Measurements from ENCODE around the gene NOG. TPM values are rescaled to one million over a fixed set of nuclear protein-coding genes. Genes with fewer than 3 reads are reported as not detected.

NOG gene
- polyA plus RNA-seq, 2 donors, result 0.06 to 0.24 TPM

DNA sequence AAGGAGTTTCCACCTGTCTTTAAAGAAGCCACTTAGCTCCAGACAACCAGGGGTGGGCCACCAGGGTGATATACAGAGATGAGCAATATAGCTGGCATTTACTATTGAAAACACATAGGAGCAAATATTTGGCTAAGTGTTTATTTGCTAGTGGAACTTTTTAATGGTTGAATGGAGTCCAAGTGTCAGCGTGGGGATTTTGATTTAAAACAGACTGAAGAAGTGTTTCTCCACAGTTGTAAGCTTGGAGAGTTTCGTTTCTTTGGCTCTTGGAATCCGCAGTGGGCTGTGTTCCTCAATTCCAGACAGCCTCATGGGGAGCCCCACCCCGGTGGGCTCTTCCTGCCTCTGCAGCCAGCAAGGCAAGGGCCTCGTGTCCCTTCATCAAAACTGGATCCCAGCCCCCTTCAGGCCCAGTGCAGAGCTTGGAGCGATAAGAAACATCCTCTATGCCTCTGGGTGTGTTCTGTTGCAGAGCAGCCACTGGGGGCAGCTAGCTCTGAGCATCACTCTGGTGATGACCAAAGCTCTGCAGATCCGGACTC is 36.1 kb downstream of the NOG start:
- no peak overlapping the region for H3K4me3 ChIP-seq (ENCODE audit: low read depth in 1 of 2, low read length in 2 of 2)
- H3K4me1 ChIP-seq (ENCODE audit: control insufficient read depth in 2 of 2, insufficient read depth in 2 of 2, low read length in 1 of 2), result no peaks in the 10 kb centered on the region
- no peaks in the 10 kb centered on the region for H3K27me3 ChIP-seq (ENCODE audit: control insufficient read depth in 1 of 2, insufficient read depth in 2 of 2, low read length in 2 of 2)
- no peak overlapping the region for H3K27ac ChIP-seq (ENCODE audit: low read depth in 2 of 2, low read length in 1 of 2)
- no peaks in the 10 kb centered on the region for H3K36me3 ChIP-seq (ENCODE audit: control insufficient read depth in 2 of 2, insufficient read depth in 2 of 2, low read length in 1 of 2)
- WGBS, 2 donors, result 25 to 34% methylated on average over 7 of the region's 7 CpGs
- H3K9me3 ChIP-seq (ENCODE audit: control insufficient read depth in 2 of 2, insufficient read depth in 1 of 2, low read depth in 1 of 2, low read length in 1 of 2), result no peaks in the 10 kb centered on the region

DNA sequence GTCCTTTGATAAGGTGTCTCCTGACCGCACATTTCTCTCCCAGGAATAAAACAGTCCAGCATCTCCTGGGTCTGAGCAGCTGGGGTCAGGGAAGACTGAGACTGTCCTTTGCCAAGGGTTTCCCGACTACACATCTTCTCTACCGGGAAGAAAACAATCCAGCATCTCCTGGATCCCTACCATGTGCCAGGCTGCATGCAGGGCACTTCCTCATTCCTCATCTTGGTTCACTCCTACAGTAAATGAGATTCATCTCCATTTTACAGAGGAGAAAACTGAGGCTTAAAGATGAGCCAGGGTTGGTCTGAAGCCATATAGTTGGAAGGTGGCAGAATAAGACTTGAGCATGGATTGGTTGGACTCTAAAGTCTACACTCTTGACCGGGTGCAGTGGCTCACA is 36.7 kb downstream of the NOG start:
- H3K27ac ChIP-seq (ENCODE audit: low read depth in 2 of 2, low read length in 1 of 2), result no peak overlapping the region
- no peak overlapping the region for H3K4me3 ChIP-seq (ENCODE audit: low read depth in 1 of 2, low read length in 2 of 2)
- no peaks in the 10 kb centered on the region for H3K4me1 ChIP-seq (ENCODE audit: control insufficient read depth in 2 of 2, insufficient read depth in 2 of 2, low read length in 1 of 2)
- no peaks in the 10 kb centered on the region for H3K27me3 ChIP-seq (ENCODE audit: control insufficient read depth in 1 of 2, insufficient read depth in 2 of 2, low read length in 2 of 2)
- H3K36me3 ChIP-seq (ENCODE audit: control insufficient read depth in 2 of 2, insufficient read depth in 2 of 2, low read length in 1 of 2), result no peaks in the 10 kb centered on the region
- 76 to 84% methylated on average over 4 of the region's 4 CpGs for WGBS, 2 donors
- no peaks in the 10 kb centered on the region for H3K9me3 ChIP-seq (ENCODE audit: control insufficient read depth in 2 of 2, insufficient read depth in 1 of 2, low read depth in 1 of 2, low read length in 1 of 2)

DNA sequence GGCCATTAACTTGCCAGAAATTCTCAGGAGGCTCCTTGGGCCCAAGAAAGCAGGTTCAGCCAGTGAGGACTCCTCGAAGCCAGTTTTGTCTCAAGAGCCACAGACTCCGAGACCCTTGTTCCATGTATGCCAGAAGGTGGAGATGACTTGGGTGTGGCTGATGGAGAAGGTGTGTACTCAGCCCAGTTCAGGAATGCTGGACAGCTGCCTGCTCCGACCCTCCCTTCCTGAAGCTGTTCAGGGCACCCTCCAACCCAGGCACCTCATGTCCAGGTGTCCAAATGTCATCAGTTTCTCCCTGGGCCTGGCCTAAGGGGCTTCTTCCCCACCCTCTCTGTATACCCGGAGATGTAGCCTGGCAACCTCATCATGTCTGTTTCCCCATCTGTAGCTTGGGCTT is 40.2 kb downstream of the NOG start:
- 80 to 82% methylated on average over 4 of the region's 4 CpGs for WGBS, 2 donors
- H3K27ac ChIP-seq (ENCODE audit: low read depth in 2 of 2, low read length in 1 of 2), result no peak overlapping the region
- no peaks in the 10 kb centered on the region for H3K36me3 ChIP-seq (ENCODE audit: control insufficient read depth in 2 of 2, insufficient read depth in 2 of 2, low read length in 1 of 2)
- no peaks in the 10 kb centered on the region for H3K27me3 ChIP-seq (ENCODE audit: control insufficient read depth in 1 of 2, insufficient read depth in 2 of 2, low read length in 2 of 2)
- H3K4me3 ChIP-seq (ENCODE audit: low read depth in 1 of 2, low read length in 2 of 2), result no peak overlapping the region
- H3K9me3 ChIP-seq (ENCODE audit: control insufficient read depth in 2 of 2, insufficient read depth in 1 of 2, low read depth in 1 of 2, low read length in 1 of 2), result no peaks in the 10 kb centered on the region
- no peaks in the 10 kb centered on the region for H3K4me1 ChIP-seq (ENCODE audit: control insufficient read depth in 2 of 2, insufficient read depth in 2 of 2, low read length in 1 of 2)

DNA sequence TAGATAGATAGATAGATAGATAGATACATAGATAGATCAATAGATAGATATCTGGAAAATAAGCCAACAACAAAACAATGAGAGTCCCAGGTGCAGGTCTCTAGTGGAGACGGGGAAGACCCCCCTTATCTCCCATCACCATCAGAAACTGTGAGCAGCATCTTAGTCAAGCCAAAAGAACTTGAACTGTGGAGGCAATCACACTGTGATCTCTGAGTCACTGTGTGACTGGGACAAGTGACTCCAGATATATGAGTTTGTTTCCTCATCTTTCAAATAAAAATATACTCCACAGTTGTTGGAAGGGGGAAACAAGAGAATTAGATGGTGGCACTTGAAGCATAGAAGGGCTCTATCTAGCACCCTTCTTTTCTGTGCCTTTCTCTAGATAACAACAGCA is 42.1 kb downstream of the NOG start:
- Histone ChIP-seq H3K27ac (ENCODE audit: low read depth in 2 of 2, low read length in 1 of 2) (no peak overlapping the region), H3K4me3 (ENCODE audit: low read depth in 1 of 2, low read length in 2 of 2) (no peak overlapping the region), H3K9me3 (ENCODE audit: control insufficient read depth in 2 of 2, insufficient read depth in 1 of 2, low read depth in 1 of 2, low read length in 1 of 2) (no peaks in the 10 kb centered on the region), H3K36me3 (ENCODE audit: control insufficient read depth in 2 of 2, insufficient read depth in 2 of 2, low read length in 1 of 2) (no peaks in the 10 kb centered on the region), H3K4me1 (ENCODE audit: control insufficient read depth in 2 of 2, insufficient read depth in 2 of 2, low read length in 1 of 2) (no peaks in the 10 kb centered on the region), H3K27me3 (ENCODE audit: control insufficient read depth in 1 of 2, insufficient read depth in 2 of 2, low read length in 2 of 2) (no peaks in the 10 kb centered on the region)
- WGBS, 2 donors, result 78 to 82% methylated on average over 1 of the region's 1 CpG

DNA sequence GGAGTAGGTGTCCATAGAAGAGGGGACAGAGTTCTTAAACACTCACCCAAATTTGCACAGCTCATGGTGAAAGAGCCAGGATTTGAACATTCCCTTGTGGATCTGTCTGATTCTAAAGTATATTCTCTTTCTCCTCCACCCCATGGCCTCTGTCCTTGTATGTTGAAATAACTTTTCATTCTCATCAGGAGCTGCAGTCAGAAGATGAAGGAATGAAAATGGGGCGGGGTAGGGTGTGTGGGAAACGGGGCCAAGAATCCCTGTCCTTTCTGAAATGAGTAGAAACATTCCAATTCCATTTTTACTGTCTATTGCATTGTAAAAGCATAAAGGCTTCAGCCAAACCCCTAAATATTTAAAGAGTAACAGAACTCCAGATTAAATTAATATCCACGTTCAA is 42.8 kb downstream of the NOG start:
- Histone ChIP-seq H3K27me3 (ENCODE audit: control insufficient read depth in 1 of 2, insufficient read depth in 2 of 2, low read length in 2 of 2) (no peaks in the 10 kb centered on the region), H3K27ac (ENCODE audit: low read depth in 2 of 2, low read length in 1 of 2) (no peak overlapping the region), H3K9me3 (ENCODE audit: control insufficient read depth in 2 of 2, insufficient read depth in 1 of 2, low read depth in 1 of 2, low read length in 1 of 2) (no peaks in the 10 kb centered on the region), H3K36me3 (ENCODE audit: control insufficient read depth in 2 of 2, insufficient read depth in 2 of 2, low read length in 1 of 2) (no peaks in the 10 kb centered on the region), H3K4me1 (ENCODE audit: control insufficient read depth in 2 of 2, insufficient read depth in 2 of 2, low read length in 1 of 2) (no peaks in the 10 kb centered on the region), H3K4me3 (ENCODE audit: low read depth in 1 of 2, low read length in 2 of 2) (no peak overlapping the region)
- 32 to 50% methylated on average over 3 of the region's 3 CpGs for WGBS, 2 donors

DNA sequence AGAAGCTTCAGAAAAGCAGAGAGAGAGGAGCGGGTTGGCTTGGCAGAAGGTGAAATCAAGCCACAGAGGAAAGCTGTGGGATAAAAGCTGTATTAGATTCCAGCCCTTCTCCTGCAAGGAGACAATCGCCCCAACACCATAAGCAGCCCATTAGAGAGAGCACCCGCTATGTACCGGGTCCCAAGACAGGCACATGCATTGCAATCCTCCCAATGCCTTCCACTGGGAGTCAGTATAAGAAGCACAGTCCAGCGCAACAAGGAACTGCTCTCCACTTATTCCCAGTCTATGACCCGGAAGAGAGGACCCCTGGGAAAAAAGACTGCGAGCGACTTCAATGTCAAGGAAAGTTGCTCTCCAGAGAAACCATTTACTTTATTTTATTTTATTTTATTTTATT is 43.8 kb downstream of the NOG start:
- Histone ChIP-seq H3K9me3 (ENCODE audit: control insufficient read depth in 2 of 2, insufficient read depth in 1 of 2, low read depth in 1 of 2, low read length in 1 of 2) (no peaks in the 10 kb centered on the region), H3K4me1 (ENCODE audit: control insufficient read depth in 2 of 2, insufficient read depth in 2 of 2, low read length in 1 of 2) (no peaks in the 10 kb centered on the region), H3K36me3 (ENCODE audit: control insufficient read depth in 2 of 2, insufficient read depth in 2 of 2, low read length in 1 of 2) (no peaks in the 10 kb centered on the region), H3K4me3 (ENCODE audit: low read depth in 1 of 2, low read length in 2 of 2) (no peak overlapping the region), H3K27me3 (ENCODE audit: control insufficient read depth in 1 of 2, insufficient read depth in 2 of 2, low read length in 2 of 2) (no peaks in the 10 kb centered on the region), H3K27ac (ENCODE audit: low read depth in 2 of 2, low read length in 1 of 2) (no peak overlapping the region)
- 85 to 89% methylated on average over 8 of the region's 8 CpGs for WGBS, 2 donors

DNA sequence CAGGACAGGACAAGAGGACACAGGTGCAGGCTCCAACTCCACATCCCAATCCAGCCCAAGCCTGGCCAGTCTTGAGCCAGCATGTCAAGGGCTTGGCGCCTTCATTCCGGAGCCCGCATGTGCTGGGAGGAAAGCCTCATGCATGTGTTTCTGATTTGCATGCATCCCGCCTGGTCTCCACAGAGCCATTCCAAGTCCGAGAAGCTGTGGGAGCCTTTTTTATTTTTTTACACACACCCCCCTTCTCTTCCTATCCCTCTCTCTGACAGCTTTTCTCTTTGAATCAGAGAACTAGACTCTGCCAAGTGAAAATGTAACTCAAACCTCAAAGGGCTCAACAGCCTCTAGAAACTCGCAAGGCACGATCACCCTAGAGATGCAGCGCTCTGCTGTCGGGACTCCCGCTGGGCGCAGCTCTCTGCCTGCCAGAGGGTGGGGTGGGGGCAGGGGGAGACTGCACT is 45.1 kb downstream of the NOG start:
- no peak overlapping the region for H3K4me3 ChIP-seq (ENCODE audit: low read depth in 1 of 2, low read length in 2 of 2)
- no peaks in the 10 kb centered on the region for H3K27me3 ChIP-seq (ENCODE audit: control insufficient read depth in 1 of 2, insufficient read depth in 2 of 2, low read length in 2 of 2)
- WGBS, 2 donors, result 61% methylated on average over 11 of the region's 11 CpGs

DNA sequence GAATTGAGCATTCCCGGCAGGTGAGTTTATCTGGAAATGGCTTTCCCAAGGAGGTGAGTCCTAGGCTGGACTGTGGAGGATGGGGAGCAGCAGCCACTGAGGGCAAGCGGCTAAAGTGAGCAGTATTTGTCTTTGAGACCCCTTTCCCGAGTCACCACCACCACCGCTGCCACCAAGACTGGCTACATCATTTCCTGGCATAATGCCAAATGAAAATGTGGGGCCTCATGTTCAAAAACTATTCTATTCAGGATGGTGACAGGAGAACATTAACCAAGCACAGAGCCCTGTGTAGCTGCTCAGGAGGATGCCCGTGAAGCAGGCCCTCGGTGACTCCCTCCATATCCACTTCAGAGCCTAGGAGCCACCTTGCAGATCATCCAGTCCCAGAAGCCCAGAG is 46.0 kb downstream of the NOG start:
- no peaks in the 10 kb centered on the region for H3K4me1 ChIP-seq (ENCODE audit: control insufficient read depth in 2 of 2, insufficient read depth in 2 of 2, low read length in 1 of 2)
- H3K4me3 ChIP-seq (ENCODE audit: low read depth in 1 of 2, low read length in 2 of 2), result no peak overlapping the region
- H3K36me3 ChIP-seq (ENCODE audit: control insufficient read depth in 2 of 2, insufficient read depth in 2 of 2, low read length in 1 of 2), result no peaks in the 10 kb centered on the region
- H3K9me3 ChIP-seq (ENCODE audit: control insufficient read depth in 2 of 2, insufficient read depth in 1 of 2, low read depth in 1 of 2, low read length in 1 of 2), result no peaks in the 10 kb centered on the region
- 77 to 84% methylated on average over 6 of the region's 6 CpGs for WGBS, 2 donors
- H3K27ac ChIP-seq (ENCODE audit: low read depth in 2 of 2, low read length in 1 of 2), result no peak overlapping the region
- no peaks in the 10 kb centered on the region for H3K27me3 ChIP-seq (ENCODE audit: control insufficient read depth in 1 of 2, insufficient read depth in 2 of 2, low read length in 2 of 2)

More for the DNA sequence above, 45.1 kb downstream of the NOG start:
- no peak overlapping the region for H3K27ac ChIP-seq (ENCODE audit: low read depth in 2 of 2, low read length in 1 of 2)
- H3K36me3 ChIP-seq (ENCODE audit: control insufficient read depth in 2 of 2, insufficient read depth in 2 of 2, low read length in 1 of 2), result no peaks in the 10 kb centered on the region
- H3K9me3 ChIP-seq (ENCODE audit: control insufficient read depth in 2 of 2, insufficient read depth in 1 of 2, low read depth in 1 of 2, low read length in 1 of 2), result no peaks in the 10 kb centered on the region
- H3K4me1 ChIP-seq (ENCODE audit: control insufficient read depth in 2 of 2, insufficient read depth in 2 of 2, low read length in 1 of 2), result no peaks in the 10 kb centered on the region

DNA sequence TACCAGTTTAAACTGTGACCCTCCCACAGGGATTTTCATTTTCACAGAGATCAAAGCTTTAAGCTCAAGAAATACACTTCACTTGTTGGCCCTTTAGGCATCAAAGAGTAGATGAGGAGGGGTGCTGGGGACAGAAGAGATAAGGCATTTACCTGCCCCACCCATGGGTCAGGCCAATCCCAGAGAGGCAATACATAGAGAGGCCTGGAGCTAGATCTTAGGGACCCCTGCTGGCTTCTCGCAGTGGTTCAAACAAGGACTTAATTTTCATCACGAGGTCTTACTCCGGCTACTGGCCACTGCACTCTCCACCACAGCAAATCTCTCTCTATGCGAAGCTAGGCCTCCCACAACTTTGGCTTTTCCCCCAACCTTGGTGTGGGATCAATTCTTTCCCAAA is 46.6 kb downstream of the NOG start:
- Histone ChIP-seq H3K36me3 (ENCODE audit: control insufficient read depth in 2 of 2, insufficient read depth in 2 of 2, low read length in 1 of 2) (no peaks in the 10 kb centered on the region), H3K27me3 (ENCODE audit: control insufficient read depth in 1 of 2, insufficient read depth in 2 of 2, low read length in 2 of 2) (no peaks in the 10 kb centered on the region), H3K9me3 (ENCODE audit: control insufficient read depth in 2 of 2, insufficient read depth in 1 of 2, low read depth in 1 of 2, low read length in 1 of 2) (no peaks in the 10 kb centered on the region), H3K27ac (ENCODE audit: low read depth in 2 of 2, low read length in 1 of 2) (no peak overlapping the region), H3K4me1 (ENCODE audit: control insufficient read depth in 2 of 2, insufficient read depth in 2 of 2, low read length in 1 of 2) (no peaks in the 10 kb centered on the region), H3K4me3 (ENCODE audit: low read depth in 1 of 2, low read length in 2 of 2) (no peak overlapping the region)
- WGBS, 2 donors, result 80 to 82% methylated on average over 4 of the region's 4 CpGs

DNA sequence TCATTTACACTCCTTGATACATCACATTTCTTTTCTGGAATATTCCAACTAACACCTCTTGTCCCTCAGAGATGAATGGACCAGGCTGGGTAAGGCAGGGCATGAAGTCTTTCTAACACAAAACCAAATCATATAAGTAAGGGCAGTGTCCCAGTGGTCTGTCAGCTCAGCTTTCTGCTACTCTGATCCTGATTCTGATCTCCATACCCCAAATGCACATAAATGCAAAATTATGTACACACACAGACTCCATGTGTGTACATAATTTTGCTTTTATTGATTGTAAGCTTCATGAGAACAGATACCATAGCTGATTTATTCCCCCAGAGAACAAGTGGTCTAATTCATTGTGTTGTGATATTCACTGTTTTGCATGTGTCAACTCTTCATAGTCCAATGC is 47.9 kb downstream of the NOG start:
- Histone ChIP-seq H3K4me3 (ENCODE audit: low read depth in 1 of 2, low read length in 2 of 2) (no peak overlapping the region), H3K9me3 (ENCODE audit: control insufficient read depth in 2 of 2, insufficient read depth in 1 of 2, low read depth in 1 of 2, low read length in 1 of 2) (no peaks in the 10 kb centered on the region), H3K36me3 (ENCODE audit: control insufficient read depth in 2 of 2, insufficient read depth in 2 of 2, low read length in 1 of 2) (no peaks in the 10 kb centered on the region), H3K4me1 (ENCODE audit: control insufficient read depth in 2 of 2, insufficient read depth in 2 of 2, low read length in 1 of 2) (no peaks in the 10 kb centered on the region), H3K27me3 (ENCODE audit: control insufficient read depth in 1 of 2, insufficient read depth in 2 of 2, low read length in 2 of 2) (no peaks in the 10 kb centered on the region), H3K27ac (ENCODE audit: low read depth in 2 of 2, low read length in 1 of 2) (no peak overlapping the region)
